HFF-Myc (cell line): Measurements from ENCODE around the gene PPP1R7.

ENCODE experiments used
- DNase-seq: peaks from one replicate; pipeline ENCODE4 v3.0.0-alpha.2; 2011; ENCODE audit warnings: low read depth; ENCODE audit errors: extremely low read depth
- H3K4me3 ChIP-seq: replicated peaks from 2 replicates; pipeline ENCODE4 v1.5.1; 2011; ENCODE audit warnings: low read depth, mild to moderate bottlenecking, control low read depth, low read length
- CTCF ChIP-seq: IDR thresholded peaks from 2 replicates; pipeline ENCODE4 v1.5.1; 2012; ENCODE audit warnings: mild to moderate bottlenecking, low read depth, low read length, control low read depth; ENCODE audit errors: missing control alignments

Gene PPP1R7

GRCh38 chr2:241203218-241204009 lies 53.1 kb downstream of the PPP1R7 start:
- TF ChIP-seq CTCF, result no peak
- no peak for DNase-seq
- H3K4me3 ChIP-seq, result no peak overlapping the region

- no peak for DNase-seq
- no peak overlapping the region for H3K4me3 ChIP-seq
- no peak for TF ChIP-seq CTCF
Observed at GRCh38 chr2:241204010-241204384, 53.7 kb downstream of the PPP1R7 start.

GRCh38 chr2:241204490-241204889 lies 54.2 kb downstream of the PPP1R7 start:
- no peak for DNase-seq
- TF ChIP-seq CTCF, result no peak
- no peak overlapping the region for H3K4me3 ChIP-seq

- H3K4me3 ChIP-seq, result no peak overlapping the region
- no peak for DNase-seq
- TF ChIP-seq CTCF, result no peak
Observed at GRCh38 chr2:241205086-241205485, 54.8 kb downstream of the PPP1R7 start.

- H3K4me3 ChIP-seq, result no peak overlapping the region
- no peak for TF ChIP-seq CTCF
- no peak for DNase-seq
Observed at GRCh38 chr2:241207151-241207550, 56.9 kb downstream of the PPP1R7 start.

- TF ChIP-seq CTCF, result no peak
- no peak overlapping the region for H3K4me3 ChIP-seq
- no peak for DNase-seq
Observed at GRCh38 chr2:241207641-241208040, 57.4 kb downstream of the PPP1R7 start.

GRCh38 chr2:241208058-241208457 lies 57.8 kb downstream of the PPP1R7 start:
- no peak for TF ChIP-seq CTCF
- no peak for DNase-seq
- no peak overlapping the region for H3K4me3 ChIP-seq
